HG02970 (cell line): ENCODE data around the gene KANSL2.
"Not testable (repeated sequence)": the region's sequence is repeated elsewhere in the genome, so short reads cannot be mapped to it uniquely, and the experiment has no call there.

Source experiments
- ATAC-seq: cut with Tn5 transposase; IDR thresholded peaks from one replicate; pipeline ENCODE4 v1.9.1; 2021; ENCODE audit warnings: mild to moderate bottlenecking, moderate library complexity, moderate number of reproducible peaks; ENCODE audit not compliant: unreplicated experiment, low FRiP score

The KANSL2 gene

GRCh38 chr12:48622997-48623396, 59.0 kb downstream of the KANSL2 start:
- not testable (repeated sequence) for ATAC-seq

GRCh38 chr12:48618541-48618940, 63.5 kb downstream of the KANSL2 start:
- peak; percentile 71 for ATAC-seq

GRCh38 chr12:48615681-48616080, 66.4 kb downstream of the KANSL2 start:
- no peak for ATAC-seq

GRCh38 chr12:48613321-48613720, 68.7 kb downstream of the KANSL2 start:
- ATAC-seq, result no peak
